ENCODE data around the gene CDKL1.

Gene CDKL1

DNA sequence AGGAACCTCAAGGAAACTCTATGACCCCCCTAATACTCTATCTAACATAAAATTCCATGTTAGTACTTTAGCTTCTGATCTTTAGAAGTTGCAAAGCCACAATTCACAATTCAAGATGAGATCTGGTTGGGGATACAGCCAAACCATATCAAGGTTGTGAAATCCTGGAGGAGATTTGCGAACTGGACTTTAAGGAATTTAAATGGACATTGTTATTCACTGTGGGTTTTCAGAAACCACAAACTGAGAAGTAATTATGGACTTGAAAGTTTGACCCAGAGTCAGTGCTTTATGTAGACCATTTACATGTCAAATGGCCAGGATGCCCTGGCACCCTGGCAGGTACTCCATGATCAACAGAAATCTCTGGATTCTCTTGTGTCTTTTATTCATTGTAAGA, 14.2 kb upstream of the CDKL1 start:
- TF ChIP-seq EZH2phosphoT487 (IDR thresholded peaks at IDR 0.05; ENCODE audit: low read depth): no peak
- TF ChIP-seq, protein P1, sequence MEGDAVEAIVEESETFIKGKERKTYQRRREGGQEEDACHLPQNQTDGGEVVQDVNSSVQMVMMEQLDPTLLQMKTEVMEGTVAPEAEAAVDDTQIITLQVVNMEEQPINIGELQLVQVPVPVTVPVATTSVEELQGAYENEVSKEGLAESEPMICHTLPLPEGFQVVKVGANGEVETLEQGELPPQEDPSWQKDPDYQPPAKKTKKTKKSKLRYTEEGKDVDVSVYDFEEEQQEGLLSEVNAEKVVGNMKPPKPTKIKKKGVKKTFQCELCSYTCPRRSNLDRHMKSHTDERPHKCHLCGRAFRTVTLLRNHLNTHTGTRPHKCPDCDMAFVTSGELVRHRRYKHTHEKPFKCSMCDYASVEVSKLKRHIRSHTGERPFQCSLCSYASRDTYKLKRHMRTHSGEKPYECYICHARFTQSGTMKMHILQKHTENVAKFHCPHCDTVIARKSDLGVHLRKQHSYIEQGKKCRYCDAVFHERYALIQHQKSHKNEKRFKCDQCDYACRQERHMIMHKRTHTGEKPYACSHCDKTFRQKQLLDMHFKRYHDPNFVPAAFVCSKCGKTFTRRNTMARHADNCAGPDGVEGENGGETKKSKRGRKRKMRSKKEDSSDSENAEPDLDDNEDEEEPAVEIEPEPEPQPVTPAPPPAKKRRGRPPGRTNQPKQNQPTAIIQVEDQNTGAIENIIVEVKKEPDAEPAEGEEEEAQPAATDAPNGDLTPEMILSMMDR (IDR thresholded peaks at IDR 0.05; ENCODE audit: low read depth, low read length): no peak
- H3K4me3 ChIP-seq (ENCODE audit: low read length): no peak overlapping the region
- no peaks in the 10 kb centered on the region for H3K27me3 ChIP-seq (ENCODE audit: low read depth, low read length)
- H3K36me3 ChIP-seq (replicated peaks; ENCODE audit: low read depth, low read length): peaks cover 3% of the 10 kb centered on the region
- no peak overlapping the region for H2AFZ ChIP-seq (ENCODE audit: low read depth, low read length)
- H4K20me1 ChIP-seq (ENCODE audit: insufficient read depth, low read length): no peaks in the 10 kb centered on the region
- H3K4me2 ChIP-seq (ENCODE audit: low read length): no peak overlapping the region
- H3K4me1 ChIP-seq (ENCODE audit: low read length): no peaks in the 10 kb centered on the region
- no peaks in the 10 kb centered on the region for H3K79me2 ChIP-seq (ENCODE audit: low read length)
- no peak overlapping the region for H3K27ac ChIP-seq (ENCODE audit: low read length)
- H3K9me3 ChIP-seq (ENCODE audit: insufficient read depth, low read length): no peaks in the 10 kb centered on the region
- no peak overlapping the region for H3K9ac ChIP-seq (ENCODE audit: low read length)

DNA sequence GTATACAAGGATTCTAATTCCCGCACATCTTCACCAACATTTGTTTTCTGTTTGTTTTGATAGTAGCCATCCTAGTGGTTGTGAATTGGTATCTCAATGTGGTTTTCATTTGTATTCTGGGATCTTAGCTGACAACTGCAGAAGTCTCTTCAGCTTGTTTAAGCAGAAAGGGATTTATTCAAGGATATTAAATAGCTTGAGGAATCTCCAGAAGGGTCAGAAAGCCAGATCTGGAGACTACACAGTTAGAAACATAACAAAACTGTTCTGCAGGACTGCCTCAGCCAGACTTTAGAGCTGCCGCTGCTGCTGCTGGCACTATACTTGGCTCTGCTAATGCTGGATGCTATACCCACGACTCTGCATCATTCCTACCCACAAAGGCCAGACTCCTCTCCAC, 13.4 kb upstream of the CDKL1 start:
- Histone ChIP-seq H2AFZ (ENCODE audit: low read depth, low read length) (no peak overlapping the region), H3K9me3 (ENCODE audit: insufficient read depth, low read length) (no peaks in the 10 kb centered on the region), H3K4me1 (ENCODE audit: low read length) (no peaks in the 10 kb centered on the region), H3K36me3 (replicated peaks; ENCODE audit: low read depth, low read length) (no peaks in the 10 kb centered on the region), H3K27me3 (ENCODE audit: low read depth, low read length) (no peaks in the 10 kb centered on the region), H4K20me1 (ENCODE audit: insufficient read depth, low read length) (no peaks in the 10 kb centered on the region), H3K27ac (ENCODE audit: low read length) (no peak overlapping the region), H3K79me2 (ENCODE audit: low read length) (no peaks in the 10 kb centered on the region), H3K4me3 (ENCODE audit: low read length) (no peak overlapping the region), H3K9ac (ENCODE audit: low read length) (no peak overlapping the region), H3K4me2 (ENCODE audit: low read length) (no peak overlapping the region)
- TF ChIP-seq EZH2phosphoT487 (IDR thresholded peaks at IDR 0.05; ENCODE audit: low read depth): no peak
- TF ChIP-seq, protein P1 (IDR thresholded peaks at IDR 0.05; ENCODE audit: low read depth, low read length): no peak

DNA sequence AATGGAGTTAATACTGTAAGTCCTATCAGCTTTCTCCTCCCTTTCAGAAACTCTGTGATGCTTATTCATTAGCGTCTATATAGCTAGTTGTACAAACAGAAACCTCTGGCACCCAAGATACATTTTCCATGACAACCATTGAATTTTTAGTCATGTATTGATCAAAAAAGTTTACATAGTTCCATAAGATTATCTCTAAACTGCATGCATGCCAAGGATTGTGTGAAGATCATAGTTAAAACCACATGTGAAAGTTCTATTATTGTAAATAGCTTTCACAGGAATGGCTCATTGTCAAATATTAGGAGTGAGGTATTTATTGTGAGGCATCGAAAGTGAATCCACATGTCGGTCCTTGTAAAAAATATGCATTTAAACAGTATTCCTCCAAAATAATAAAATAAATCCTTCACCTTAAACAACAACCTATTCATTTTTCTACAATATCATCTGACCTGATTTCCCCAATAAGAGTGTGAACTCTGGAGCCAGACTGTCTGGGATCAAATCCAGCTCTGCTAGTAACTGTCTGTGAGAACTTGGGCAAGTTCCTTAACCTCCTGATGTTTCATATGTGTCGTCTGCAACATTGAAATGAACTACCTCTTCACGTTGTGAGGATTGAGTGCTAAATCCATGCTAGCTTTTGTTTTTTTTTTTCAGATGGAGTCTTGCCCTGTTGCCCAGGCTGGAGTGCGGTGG, 10.6 kb upstream of the CDKL1 start:
- H4K20me1 ChIP-seq (ENCODE audit: insufficient read depth, low read length): no peaks in the 10 kb centered on the region
- H3K4me2 ChIP-seq (ENCODE audit: low read length): no peak overlapping the region
- H2AFZ ChIP-seq (ENCODE audit: low read depth, low read length): no peak overlapping the region
- no peak overlapping the region for H3K27ac ChIP-seq (ENCODE audit: low read length)
- no peaks in the 10 kb centered on the region for H3K27me3 ChIP-seq (ENCODE audit: low read depth, low read length)
- H3K4me1 ChIP-seq (ENCODE audit: low read length): peaks cover 6% of the 10 kb centered on the region; the same call in 1 of the 2 replicates
- no peaks in the 10 kb centered on the region for H3K79me2 ChIP-seq (ENCODE audit: low read length)
- no peaks in the 10 kb centered on the region for H3K9me3 ChIP-seq (ENCODE audit: insufficient read depth, low read length)
- no peak overlapping the region for H3K4me3 ChIP-seq (ENCODE audit: low read length)
- H3K9ac ChIP-seq (ENCODE audit: low read length): no peak overlapping the region
- H3K36me3 ChIP-seq (replicated peaks; ENCODE audit: low read depth, low read length): no peaks in the 10 kb centered on the region
- TF ChIP-seq, protein P1 (IDR thresholded peaks at IDR 0.05; ENCODE audit: low read depth, low read length): no peak
- TF ChIP-seq EZH2phosphoT487 (IDR thresholded peaks at IDR 0.05; ENCODE audit: low read depth): no peak

DNA sequence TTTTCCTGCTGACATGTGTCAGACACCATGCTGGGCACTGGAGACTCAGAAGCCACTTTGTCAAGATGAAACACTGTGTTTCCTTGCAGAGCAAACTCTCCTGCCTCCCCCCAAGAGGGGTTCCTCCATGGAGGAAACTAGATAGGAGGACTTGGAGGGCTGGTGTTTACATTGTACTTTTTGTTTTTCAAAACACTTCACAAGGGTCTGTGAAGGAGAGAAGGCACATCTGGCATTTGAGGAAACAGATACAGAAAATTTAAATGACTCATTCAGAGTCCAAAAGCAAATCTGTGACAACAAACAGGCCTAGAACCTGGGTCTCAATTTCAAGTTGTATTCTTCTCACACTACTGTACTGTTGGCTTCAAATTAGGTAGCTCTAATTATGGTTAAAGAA, 6.7 kb upstream of the CDKL1 start:
- no peaks in the 10 kb centered on the region for H3K27me3 ChIP-seq (ENCODE audit: low read depth, low read length)
- no peaks in the 10 kb centered on the region for H4K20me1 ChIP-seq (ENCODE audit: insufficient read depth, low read length)
- no peak overlapping the region for H3K27ac ChIP-seq (ENCODE audit: low read length)
- H3K9me3 ChIP-seq (ENCODE audit: insufficient read depth, low read length): no peaks in the 10 kb centered on the region
- no peak overlapping the region for H3K4me3 ChIP-seq (ENCODE audit: low read length)
- no peaks in the 10 kb centered on the region for H3K79me2 ChIP-seq (ENCODE audit: low read length)
- no peaks in the 10 kb centered on the region for H3K36me3 ChIP-seq (replicated peaks; ENCODE audit: low read depth, low read length)
- peaks cover 11% of the 10 kb centered on the region for H3K4me1 ChIP-seq (ENCODE audit: low read length)
- no peak overlapping the region for H3K9ac ChIP-seq (ENCODE audit: low read length)
- H3K4me2 ChIP-seq (ENCODE audit: low read length): no peak overlapping the region
- no peak overlapping the region for H2AFZ ChIP-seq (ENCODE audit: low read depth, low read length)
- TF ChIP-seq, protein P1 (IDR thresholded peaks at IDR 0.05; ENCODE audit: low read depth, low read length): no peak
- no peak for TF ChIP-seq EZH2phosphoT487 (IDR thresholded peaks at IDR 0.05; ENCODE audit: low read depth)
